Fibroblast of the aortic adventitia (primary cell): ENCODE results near the gene RAN. TPM values are rescaled to one million over a fixed set of nuclear protein-coding genes. Genes with fewer than 3 reads are reported as not detected.

Experiments
- DNase-seq: peaks from one replicate; pipeline ENCODE4 v3.0.0-alpha.2; 2010; ENCODE audit warnings: low read depth
- H3K4me3 ChIP-seq: 2 replicates; pipeline ENCODE4 v1.5.1; 2011; ENCODE audit warnings: low read depth, mild to moderate bottlenecking, control low read depth, low read length, moderate library complexity
- total RNA-seq: library from RNA; depleted of rRNA; stranded (reverse); fragments of >200 nt; gene quantifications from 2 replicates; pipeline ENCODE4 v1.2.3, GENCODE V29; 2012; ENCODE audit warnings: low replicate concordance
- TF ChIP-seq, protein P1 (sequence below): IDR thresholded peaks from 2 replicates; pipeline ENCODE4 v1.5.1; 2011; ENCODE audit warnings: mild to moderate bottlenecking, low read length, control low read depth, inconsistent platforms; ENCODE audit not compliant: insufficient read depth

Gene RAN
- total RNA-seq, 1 donor = 564 TPM

- H3K4me3 ChIP-seq = no peak overlapping the region
- TF ChIP-seq, protein P1, sequence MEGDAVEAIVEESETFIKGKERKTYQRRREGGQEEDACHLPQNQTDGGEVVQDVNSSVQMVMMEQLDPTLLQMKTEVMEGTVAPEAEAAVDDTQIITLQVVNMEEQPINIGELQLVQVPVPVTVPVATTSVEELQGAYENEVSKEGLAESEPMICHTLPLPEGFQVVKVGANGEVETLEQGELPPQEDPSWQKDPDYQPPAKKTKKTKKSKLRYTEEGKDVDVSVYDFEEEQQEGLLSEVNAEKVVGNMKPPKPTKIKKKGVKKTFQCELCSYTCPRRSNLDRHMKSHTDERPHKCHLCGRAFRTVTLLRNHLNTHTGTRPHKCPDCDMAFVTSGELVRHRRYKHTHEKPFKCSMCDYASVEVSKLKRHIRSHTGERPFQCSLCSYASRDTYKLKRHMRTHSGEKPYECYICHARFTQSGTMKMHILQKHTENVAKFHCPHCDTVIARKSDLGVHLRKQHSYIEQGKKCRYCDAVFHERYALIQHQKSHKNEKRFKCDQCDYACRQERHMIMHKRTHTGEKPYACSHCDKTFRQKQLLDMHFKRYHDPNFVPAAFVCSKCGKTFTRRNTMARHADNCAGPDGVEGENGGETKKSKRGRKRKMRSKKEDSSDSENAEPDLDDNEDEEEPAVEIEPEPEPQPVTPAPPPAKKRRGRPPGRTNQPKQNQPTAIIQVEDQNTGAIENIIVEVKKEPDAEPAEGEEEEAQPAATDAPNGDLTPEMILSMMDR = no peak
- no peak for DNase-seq
Observed at GRCh38 chr12:130863298-130863697, 8.6 kb upstream of the RAN start.

- no peak overlapping the region for H3K4me3 ChIP-seq
- TF ChIP-seq, protein P1 = no peak
- no peak for DNase-seq
Observed at GRCh38 chr12:130868412-130868811, 3.5 kb upstream of the RAN start.

DNA sequence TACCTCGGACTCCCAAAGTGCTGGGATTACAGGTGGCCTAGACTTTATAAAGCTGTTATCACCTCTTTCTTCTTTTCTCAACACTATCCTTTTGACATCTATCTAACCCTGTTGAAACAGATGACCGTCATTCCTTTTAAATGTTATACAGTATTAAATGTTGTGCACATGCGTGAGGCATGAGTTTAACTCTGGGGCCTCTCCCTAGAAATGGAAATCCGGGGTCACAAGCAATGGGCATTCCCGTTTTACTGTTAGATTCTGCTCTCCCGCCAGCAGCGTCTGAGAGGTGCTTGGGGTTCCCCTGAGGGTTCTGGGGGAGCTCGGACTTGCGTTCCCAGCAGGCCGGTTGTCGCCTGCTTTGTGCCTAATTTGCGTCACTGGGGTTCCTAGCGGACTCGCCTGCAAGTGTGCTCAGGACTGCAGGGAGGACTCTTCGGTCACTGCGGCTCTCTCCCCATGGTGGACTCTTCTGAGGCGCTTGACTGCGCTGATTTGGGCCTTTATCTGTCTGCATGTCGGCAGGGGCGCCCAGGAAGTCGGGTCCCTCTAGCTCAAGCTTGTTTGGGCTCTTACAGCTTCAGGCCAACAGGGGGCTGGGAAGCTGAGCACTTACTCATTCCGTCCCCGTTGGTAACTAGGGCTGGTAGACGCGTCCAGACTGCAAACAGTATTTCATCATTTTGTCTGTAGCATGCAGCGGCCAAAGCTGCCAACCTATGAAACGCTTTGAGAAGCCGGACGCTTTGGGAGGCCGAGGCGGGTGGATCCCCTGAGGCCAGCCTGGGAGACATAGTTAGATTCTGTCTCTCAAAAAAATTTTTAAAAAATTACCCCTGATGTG is 1.2 kb upstream of the RAN start:
- H3K4me3 ChIP-seq = peak overlapping the region; percentile 75
- DNase-seq = peak; percentile 96
- TF ChIP-seq, protein P1 = peak; percentile 81

GRCh38 chr12:130872179-130873096 is 572 bp downstream of the RAN start:
- peak; percentile 19 for DNase-seq
- peak overlapping the region; percentile 87 for H3K4me3 ChIP-seq
- TF ChIP-seq, protein P1 = no peak

DNA sequence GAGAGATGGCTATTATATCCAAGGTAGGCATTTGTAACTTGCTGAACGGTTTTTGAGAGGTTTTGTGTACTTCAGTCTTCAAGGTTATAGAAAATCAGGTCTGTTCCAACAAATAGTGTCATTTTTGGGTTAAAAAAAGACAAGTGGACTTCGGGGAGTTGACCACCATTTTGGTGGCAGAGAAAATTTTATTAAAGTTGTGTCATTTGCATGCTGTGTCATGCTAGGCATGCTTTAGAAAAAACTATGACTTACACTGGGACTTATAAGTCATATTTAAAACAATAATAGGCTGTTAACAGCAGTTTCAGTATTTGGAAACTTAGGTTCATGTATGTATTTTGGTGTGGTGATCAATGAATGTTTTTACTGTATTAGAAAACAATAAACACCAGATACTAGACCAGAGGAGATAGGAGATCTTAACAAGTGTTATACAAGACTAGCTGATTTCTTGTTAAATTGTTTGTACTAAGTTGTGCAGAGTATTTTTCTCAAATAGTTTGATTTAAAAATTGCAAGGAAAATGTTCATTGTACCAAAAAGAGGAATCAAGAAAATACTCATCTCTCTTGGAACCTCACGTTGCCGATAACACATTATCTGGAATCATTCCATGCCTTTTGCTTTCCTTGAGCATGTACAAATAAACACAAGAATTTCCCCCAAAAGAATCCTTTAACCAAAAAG is 1.4 kb downstream of the RAN start:
- peak; percentile 7 for DNase-seq
- TF ChIP-seq, protein P1 = no peak
- H3K4me3 ChIP-seq = peak overlapping the region; percentile 87

DNA sequence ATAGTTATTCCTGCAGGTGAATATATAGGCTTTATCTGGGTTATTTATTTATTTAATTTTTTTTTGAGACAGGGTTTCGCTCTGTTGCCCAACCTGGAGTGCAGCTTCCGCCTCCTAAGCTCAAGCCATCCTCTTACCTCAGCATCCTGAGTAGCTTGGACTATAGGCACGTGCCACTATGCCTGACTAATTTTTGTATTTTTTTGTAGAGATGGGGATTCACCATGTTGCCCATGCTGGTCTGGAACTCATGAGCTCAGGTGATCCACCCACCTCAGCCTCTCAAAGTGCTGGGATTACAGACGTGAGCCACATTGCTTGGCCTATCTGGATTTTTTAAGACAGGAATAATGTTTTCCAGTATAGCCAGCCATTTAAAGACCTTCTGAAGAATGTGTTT is 2.0 kb downstream of the RAN start:
- no peak for DNase-seq
- TF ChIP-seq, protein P1 = no peak
- H3K4me3 ChIP-seq = peak overlapping the region; percentile 87
